GM21423 (cell line): ENCODE measurements around the gene MT2A.

Experiments used
- ATAC-seq: cut with Tn5 transposase; IDR thresholded peaks from one replicate; pipeline ENCODE4 v1.9.1; 2021; ENCODE audit warnings: mild to moderate bottlenecking, moderate library complexity; ENCODE audit not compliant: unreplicated experiment

MT2A gene

DNA sequence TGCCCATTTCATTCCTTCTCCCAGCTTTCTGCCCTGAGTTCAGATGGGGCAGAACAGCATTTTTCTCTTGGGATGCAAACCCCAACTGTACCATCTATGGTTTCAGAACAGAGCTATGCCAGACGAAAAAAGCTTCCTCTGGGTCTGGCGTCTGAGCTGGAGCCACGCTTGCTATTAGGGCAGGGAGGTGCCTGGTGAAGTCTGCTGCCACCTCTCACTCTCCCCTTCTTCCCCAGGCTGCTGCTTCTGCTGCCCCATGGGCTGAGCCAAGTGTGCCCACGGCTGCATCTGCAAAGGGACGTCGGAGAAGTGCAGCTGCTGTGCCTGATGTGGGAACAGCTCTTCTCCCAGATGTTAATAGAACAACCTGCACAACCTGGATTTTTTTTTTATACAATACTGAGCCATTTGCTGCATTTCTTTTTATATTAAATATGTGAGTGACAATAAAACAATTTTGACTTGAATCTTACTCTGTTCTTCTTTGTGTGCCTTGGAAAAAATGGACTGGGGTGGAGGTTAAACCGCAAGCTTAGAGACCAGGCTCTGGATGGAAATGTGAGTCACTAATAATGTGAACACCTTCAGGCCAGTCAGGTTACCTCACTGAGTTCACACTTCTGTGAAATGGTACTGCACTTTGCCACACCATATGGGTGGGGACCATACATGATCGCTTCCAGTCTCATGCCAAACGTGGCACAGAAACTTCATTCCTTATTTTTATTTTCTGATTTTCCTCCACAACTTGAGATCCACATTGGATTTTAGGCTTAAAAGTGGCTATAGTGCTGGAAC, 28.4 kb downstream of the MT2A start:
- ATAC-seq = no peak

DNA sequence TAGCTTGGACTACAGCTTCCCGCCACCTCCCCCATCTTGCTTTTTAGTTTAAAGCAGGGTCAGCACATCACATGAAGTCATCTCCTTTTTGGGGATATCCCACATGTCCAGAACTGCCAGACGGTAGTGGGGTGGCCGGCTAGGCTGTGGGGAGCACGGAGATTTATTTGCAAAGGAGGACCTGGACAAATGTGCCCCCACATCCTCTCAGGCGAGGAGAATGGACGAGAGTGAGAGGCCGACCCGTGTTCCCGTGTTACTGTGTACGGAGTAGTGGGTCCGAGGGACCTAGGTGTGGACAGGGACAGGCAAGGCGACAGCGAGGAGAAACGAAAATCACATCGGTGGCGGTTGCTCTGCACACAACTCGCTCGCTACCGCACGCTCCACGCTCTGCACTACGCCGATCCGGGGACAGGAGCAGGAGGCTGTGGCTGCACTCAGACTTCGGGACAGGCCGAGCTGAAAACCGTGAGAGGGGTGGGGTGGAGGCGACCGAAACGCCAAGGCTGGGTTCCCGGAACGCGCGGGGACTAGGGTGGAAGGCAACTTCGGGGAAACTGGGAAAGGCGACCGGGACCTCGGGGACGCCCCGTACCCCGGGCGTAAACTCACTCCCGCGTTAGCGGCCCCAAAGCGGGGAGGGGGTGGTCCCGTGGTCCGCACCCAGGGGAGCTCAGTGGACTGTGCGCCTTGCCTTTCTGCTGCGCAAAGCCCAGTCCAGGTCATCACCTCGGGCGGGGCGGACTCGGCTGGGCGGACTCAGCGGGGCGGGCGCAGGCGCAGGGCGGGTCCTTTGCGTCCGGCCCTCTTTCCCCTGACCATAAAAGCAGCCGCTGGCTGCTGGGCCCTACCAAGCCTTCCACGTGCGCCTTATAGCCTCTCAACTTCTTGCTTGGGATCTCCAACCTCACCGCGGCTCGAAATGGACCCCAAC, 29.7 kb downstream of the MT2A start, which contains the start of gene MT1A:
MT1A (plus strand) TSS at position 853 of the 937 bp plus-strand sequence; CDS start at position 926, 73 bp downstream.
- no peak for ATAC-seq

DNA sequence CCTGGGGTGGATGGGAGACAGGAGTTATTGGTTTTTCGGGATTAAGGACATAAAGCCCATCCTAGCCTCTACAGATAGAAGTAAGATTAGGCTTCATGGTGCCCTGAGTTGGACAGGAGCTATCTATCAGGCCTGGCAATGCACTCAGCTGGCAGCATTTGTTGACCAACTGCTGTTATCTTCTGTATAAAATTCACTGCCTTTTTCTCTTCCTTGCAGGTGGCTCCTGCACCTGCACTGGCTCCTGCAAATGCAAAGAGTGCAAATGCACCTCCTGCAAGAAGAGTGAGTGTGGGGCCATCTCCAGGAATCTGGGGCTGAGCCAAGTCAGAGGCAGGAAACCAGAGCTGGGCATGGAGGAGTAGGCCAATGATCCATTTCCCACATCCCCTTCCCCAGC, 30.7 kb downstream of the MT2A start:
- ATAC-seq = no peak

DNA sequence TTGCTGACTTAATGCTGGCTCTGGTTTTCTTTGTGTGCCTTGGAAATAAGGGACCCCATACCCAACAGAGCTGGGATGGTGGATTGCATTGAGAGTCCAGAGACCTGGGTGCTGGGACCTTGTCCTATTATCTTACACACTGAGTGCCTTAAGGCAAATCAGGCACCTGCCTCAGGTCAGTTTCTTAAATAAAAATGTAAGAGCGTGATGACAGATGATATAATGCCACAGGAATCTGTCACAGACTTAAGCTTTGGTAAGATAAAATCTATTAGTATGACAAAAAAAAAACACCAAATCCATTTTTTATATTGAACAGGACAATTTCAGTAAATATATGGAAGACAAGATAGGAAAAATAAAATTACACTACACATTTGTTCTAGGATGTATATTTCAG, 31.7 kb downstream of the MT2A start:
- ATAC-seq = no peak

DNA sequence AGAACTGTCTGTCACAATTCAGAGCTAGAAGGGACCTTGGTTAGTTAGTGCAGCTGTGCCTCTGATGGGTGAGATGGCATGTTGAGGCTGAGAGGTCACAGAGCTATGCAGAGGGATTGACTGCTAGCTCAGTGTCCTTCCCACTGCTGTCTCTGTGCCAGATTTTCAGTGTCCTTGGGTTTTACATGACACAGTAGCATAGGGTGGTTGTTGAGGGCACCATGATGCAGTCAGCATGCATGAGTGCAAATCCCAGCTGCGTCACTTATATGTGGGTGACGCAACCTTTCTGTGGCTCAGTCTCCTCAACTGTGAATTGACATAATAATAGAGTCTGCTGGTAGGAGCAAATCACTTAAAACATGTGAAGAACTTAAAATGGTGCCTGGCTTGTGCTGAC, 32.8 kb downstream of the MT2A start:
- no peak for ATAC-seq

DNA sequence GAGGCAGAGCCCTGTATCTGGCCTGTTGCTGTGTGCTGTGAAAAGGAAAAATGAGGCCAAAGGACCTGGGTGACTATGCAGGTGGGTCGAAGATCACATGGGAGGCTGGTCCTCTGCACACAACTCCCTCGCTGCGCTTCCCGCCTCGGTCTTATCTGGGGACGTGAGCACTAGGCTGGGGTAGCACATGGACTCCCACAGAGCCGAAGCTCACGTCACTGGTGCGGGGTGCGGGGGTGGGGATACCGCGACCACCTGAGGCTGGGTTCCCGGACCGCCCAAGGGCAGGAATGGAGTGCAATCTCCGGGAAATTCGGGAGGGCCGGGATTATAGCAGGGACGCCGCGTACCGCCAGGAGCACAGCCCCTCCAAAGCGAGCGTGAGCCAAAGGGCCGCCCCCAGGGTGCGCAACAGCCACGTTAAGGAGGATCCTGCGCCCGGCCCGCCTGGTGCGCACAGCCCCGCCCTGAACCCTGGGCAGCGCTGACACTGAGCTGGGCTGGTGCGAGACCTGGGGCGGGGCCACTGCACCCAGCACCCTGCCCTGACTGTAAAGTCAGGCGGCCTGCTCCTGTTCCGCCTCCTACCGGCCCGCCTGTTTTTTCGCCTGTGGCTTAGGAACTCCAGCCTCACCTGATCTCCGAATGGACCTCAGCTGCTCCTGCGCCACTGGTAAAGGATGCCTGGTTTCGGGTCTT, 34.8 kb downstream of the MT2A start:
- ATAC-seq = peak; percentile 83

DNA sequence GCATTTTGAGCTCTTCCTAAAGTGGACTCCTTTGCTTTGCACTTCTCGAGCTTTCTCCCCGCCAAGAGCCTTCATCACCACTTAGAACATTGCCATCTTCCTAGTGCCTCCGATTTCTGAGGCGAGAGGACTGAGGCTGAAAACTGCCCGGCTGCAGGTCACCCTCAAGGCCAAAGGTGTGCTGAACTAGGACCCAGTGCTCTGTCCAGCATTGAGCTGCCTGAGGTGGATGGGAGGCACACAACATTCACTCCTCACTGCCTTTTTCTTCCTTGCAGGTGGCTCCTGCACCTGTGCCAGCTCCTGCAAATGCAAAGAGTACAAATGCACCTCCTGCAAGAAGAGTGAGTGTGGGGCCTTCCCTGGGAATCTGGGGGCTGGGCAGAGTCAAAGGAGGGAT, 35.4 kb downstream of the MT2A start:
- no peak for ATAC-seq

DNA sequence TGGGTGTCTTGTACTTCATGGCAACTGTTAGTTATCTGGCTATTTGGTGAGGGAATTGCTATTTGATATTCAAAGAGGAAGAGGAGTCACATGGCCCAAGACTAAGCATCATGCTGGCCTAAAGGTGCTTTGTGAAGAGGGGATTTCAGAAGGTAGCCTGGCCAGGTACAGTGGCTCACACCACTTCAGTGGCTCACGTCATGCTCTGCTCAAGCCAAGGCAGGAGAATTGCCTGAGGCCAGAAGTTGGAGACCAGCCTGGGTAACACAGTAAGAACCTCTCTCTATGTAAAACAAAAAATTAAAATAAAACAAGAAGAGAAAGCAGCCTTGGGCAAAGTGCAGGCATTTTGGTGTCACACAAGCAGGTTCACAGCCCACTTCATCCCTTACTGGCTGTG, 36.9 kb downstream of the MT2A start:
- no peak for ATAC-seq

DNA sequence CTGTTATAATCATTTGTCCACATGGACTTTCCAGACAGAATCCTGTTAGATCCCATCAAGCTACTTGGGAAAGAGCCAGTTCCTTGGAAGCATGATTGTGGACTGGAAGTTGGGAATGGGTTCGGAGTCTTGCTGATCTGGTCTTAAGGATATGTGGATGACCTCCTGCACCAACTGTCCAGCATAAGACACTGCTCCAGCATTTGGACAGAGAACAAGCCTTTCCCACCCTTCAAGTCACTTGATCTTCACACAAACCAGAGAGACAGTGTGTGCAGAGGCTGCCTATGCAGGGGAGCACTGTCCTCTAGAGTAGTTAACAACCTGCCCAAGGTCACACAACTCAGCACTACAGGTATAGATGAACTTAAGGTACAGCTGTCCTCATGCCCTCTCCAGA, 37.5 kb downstream of the MT2A start:
- no peak for ATAC-seq

DNA sequence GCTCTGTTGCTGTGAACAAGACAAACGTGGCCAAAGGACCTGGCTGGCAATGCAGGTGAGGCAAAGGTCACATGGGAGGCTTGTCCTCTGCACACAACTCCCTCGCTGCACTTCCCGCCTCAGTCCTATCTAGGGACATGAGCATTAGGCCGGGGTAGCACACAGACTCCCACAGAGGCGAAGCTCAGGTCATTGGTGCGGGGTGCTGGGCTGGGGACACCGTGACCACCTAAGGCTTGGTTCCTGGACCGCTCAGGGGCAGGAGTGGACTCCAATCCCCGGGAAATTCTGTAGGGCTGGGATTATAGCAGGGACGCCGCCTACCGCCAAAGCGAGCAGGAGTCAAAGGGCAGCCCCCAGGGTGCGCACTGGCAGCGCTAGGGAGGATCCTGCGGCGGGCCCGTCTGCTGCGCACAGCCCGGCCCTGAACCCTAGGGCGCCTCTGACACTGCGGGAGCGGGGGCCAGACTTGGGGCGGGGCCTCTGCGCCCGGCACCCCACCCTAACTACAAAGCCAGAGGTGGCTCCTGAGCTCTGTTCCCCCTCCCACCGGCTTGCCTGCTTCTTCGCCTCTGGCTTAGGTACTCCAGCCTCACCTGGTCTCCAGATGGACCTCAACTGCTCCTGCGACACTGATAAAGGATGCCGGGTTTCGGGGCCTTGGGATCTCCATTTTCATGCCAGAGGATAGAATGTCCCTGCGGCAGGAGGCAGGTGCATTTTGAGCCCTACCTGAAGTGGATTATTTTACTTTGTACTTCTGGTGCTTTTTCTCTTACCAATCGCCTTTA, 39.5 kb downstream of the MT2A start:
- no peak for ATAC-seq

DNA sequence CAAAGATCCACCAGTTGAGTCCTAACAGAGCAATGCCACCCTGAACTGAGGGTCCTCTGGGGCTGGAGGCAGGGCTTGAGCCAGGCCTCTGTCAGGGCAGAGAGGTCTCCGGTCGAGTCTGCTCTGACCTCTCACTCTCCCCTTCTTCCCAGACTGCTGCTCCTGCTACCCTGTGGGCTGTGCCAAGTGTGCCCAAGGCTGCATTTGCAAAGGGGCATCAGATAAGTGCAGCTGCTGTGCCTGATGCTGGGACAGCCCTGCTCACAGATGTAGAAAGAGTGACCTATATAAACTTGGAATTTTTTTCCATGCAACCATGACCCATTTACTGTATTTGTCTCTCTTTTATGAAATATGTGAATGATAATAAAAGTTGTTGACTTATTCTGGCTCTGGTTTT, 40.9 kb downstream of the MT2A start:
- ATAC-seq = no peak

DNA sequence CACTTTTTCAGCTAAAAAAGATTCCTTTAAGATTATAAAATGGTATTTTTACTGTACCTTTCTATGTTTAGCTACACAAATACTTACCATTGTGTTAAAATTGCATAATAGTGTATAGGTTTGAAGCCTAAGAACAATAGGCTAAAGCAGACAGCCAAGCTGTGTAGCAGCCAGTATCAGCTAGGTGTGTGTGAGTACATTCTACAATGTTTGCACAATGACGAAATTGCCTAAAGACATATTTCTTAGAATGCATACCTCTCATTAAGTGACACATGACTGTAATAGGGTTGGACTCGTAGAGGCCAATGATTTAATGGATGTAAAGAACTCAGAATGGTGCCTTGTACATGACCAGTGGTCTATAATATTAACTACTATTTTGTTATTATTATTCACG, 41.4 kb downstream of the MT2A start:
- ATAC-seq = no peak

DNA sequence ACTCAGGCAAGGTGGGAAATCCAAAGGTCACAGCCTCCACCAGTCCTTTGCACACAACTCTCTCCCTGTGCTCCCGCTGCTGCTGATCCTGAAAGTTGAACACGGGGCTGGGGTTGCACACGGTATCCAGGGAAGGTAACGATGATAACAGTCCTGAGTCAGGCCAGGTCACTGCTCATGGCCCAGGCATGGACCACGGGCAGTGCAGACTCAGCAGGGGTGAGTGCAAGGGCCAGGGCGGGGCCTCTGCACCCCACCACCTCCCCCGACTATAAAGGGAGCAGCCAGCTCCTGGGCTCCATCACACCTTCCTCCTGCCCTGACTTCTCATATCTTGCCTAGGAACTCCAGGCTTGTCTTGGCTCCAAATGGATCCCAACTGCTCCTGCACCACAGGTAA, 43.2 kb downstream of the MT2A start, which contains the start of gene MT1B:
MT1B (plus strand) TSS at position 301 of the 400 bp plus-strand sequence; CDS start at position 369, 68 bp downstream.
- no peak for ATAC-seq

DNA sequence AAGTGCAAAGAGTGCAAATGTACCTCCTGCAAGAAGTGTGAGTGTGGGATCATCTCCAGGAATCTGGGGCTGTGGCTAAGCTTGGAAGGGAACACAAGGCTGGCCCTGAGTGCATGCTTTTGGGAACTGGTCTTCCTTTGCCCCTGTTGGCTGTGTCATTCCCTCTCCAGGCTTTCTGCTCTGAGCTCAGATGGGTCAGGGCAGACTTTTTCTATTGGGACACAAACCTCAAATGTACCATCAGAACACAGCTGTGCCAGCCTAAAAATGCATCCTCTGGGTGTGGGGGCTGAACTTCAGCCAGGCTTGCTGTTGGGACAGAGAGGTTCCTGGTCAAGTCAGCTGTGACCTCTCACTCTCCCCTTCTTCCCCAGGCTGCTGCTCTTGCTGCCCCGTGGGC, 44.2 kb downstream of the MT2A start:
- no peak for ATAC-seq

DNA sequence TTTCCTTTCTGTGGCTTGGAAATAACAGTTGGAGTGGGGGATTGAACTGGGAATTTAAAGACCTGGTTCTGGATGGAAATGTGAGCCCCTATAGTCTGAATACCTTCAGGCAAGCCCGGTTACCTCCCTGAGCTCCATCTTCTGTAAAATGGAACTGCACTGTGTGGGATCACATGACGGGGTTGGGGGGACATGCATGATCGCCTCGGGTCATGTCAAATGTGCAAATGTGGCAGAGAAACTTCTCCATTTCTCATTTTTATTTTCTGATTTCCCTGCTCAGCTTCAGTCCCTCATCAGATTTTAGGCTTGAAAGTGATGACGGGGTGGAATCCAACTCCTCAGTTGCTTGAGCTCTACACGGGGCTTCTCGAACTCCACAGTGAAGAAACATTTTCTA, 44.8 kb downstream of the MT2A start:
- ATAC-seq = no peak

DNA sequence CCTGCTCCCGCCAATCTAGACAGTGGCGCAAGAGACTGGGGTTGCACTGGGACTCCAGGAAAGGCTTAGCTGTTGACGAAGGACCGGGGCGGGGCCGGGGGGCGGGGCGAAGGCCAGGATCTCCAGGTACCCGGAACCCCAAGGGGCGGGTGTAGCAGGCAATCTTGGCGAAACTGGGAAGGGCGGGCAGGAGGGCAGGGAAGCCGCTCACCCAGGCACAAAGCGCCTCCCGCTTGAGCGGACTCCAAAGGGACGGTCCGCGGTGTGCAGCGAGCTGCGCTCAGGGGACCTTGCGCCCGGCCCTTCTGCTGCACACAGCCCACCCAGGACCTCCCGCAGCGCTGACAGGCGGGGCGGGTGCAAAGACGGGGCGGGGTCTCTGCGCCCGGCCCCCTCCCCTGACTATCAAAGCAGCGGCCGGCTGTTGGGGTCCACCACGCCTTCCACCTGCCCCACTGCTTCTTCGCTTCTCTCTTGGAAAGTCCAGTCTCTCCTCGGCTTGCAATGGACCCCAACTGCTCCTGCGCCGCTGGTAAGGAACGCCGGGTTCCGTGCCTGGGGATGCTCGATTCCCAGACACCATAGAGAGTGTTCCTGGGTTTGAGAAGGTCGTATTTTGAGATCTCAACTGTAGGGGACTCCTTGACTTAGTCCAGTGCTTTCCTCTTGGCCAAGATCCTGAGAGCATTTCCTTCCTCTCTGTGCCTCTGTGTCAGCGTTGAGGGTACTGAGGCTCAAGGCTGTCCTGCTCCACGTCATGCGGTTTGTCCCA, 49.4 kb downstream of the MT2A start, which contains the start of gene MT1F:
MT1F (plus strand) TSS at position 405 of the 772 bp plus-strand sequence; CDS start at position 505, 100 bp downstream.
- peak; percentile 51 for ATAC-seq

DNA sequence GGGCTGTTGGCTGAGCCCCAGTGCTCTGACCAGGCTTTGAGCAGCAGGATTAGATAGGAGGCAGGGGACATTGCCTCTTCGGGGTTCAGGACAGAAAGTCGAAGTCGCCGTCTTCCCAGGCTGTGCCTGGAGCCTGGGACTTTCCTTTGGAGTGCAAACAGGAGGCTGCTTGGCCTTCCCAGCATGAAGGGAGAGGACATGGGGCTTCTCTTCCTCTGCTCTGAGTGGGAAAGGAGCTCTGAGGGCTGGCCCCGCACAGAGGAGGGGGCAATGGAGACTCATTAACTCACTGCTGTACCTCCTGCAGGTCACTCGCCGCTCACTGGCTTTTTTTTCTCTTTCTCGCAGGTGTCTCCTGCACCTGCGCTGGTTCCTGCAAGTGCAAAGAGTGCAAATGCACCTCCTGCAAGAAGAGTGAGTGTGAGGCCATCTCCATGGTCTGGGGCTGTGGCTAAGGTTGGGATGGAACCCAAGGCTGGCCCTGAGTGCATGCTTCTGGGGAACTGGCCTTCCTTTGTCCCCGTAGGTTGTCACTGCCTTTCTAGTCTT, 50.0 kb downstream of the MT2A start:
- no peak for ATAC-seq
